ENCODE results near the gene KIFC3. TPM values are rescaled to one million over a fixed set of nuclear protein-coding genes. Genes with fewer than 3 reads are reported as not detected.
A peak's percentile ranks its signal among the peaks of the same experiment; 100 is the strongest.

Gene KIFC3
- total and polyA plus RNA-seq, 2 donors from 2014 or later, result 74.9 to 109 TPM

DNA sequence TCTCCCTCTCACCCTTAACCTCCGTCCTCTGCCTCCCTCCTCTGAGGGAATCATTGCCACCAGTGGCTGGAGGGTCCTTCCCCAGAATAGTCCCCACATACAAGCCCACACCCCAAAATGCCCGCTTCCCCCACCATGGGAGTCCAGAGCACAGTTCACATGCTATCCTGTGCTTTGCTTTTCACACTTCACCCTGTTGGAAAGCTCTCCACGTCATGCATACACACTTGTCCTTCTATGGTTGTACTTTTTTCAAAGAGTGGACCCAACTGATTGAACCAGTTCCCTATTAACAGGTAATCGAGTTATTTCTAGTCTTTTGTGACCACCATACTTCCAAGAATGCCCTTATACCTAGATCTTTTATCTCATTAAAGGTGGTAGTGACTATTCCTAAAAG, 23.8 kb upstream of the KIFC3 start:
- TF ChIP-seq, protein P1, sequence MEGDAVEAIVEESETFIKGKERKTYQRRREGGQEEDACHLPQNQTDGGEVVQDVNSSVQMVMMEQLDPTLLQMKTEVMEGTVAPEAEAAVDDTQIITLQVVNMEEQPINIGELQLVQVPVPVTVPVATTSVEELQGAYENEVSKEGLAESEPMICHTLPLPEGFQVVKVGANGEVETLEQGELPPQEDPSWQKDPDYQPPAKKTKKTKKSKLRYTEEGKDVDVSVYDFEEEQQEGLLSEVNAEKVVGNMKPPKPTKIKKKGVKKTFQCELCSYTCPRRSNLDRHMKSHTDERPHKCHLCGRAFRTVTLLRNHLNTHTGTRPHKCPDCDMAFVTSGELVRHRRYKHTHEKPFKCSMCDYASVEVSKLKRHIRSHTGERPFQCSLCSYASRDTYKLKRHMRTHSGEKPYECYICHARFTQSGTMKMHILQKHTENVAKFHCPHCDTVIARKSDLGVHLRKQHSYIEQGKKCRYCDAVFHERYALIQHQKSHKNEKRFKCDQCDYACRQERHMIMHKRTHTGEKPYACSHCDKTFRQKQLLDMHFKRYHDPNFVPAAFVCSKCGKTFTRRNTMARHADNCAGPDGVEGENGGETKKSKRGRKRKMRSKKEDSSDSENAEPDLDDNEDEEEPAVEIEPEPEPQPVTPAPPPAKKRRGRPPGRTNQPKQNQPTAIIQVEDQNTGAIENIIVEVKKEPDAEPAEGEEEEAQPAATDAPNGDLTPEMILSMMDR (IDR thresholded peaks at IDR 0.05; ENCODE audit: borderline replicate concordance, extremely low read depth, insufficient read depth), result no peak
- peaks cover 0 to 44% (median 39%) of the 10 kb centered on the region in 3 donors for H3K4me1 ChIP-seq (ENCODE audit: control insufficient read depth in 2 of 3, insufficient read depth in 2 of 3, low read depth in 1 of 3, low read length in 3 of 3)
- FAIRE-seq, result no peak
- H3K9me3 ChIP-seq (ENCODE audit: control insufficient read depth in 2 of 3, insufficient read depth in 1 of 3, low read length in 3 of 3), result no peaks in the 10 kb centered on the region
- no peaks in the 10 kb centered on the region for H3K27me3 ChIP-seq (ENCODE audit: control insufficient read depth, insufficient read depth, low read length)
- no peak for DNase-seq
- H3K9ac ChIP-seq (ENCODE audit: low read length in 3 of 3), result no peak overlapping the region
- no peaks in the 10 kb centered on the region for H3K36me3 ChIP-seq (ENCODE audit: control insufficient read depth in 2 of 3, insufficient read depth in 3 of 3, low read length in 3 of 3)
- intact Hi-C loops (cut with DNase I), result no loop called here
- no peak overlapping the region for H3K4me3 ChIP-seq (ENCODE audit: low read length in 3 of 3)
- H3K27ac ChIP-seq (ENCODE audit: low read depth in 2 of 2, low read length in 2 of 2), result peak overlapping the region; percentile 57 to 77

DNA sequence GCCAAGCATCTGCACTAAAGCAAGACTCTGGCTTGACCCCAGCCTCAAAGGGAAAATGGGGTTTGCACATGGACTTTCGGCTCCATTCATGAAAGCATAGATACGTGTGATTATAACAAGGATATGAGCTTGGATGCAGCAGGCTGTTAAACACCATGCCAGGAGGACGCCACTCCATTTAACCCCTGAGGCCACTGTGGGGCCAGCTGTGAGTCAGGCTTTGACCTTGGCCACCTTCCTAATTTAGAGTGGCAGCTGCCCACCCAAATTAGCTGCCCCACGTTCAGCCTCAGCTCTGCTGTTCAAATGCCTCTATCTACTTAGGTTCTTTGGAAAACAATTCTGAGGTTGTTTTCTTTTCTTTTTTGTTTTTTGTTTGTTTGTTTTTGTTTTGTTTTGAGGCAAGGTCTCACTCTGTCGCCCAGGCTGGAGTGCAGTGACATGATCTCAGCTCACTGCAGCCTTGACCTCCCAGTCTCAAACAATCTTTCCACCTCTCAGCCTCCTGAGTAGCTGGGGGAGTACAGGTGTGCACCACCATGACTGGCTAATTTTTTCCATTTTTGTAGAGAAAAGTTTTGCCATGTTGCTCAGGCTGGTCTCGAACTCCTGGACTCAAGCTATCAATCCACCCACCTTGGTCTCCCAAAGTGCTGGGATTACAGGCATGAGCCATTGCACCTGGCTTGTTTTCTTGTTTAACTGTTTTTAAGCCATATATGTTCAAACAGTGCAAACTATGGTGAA, 23.2 kb upstream of the KIFC3 start:
- no peak for DNase-seq
- TF ChIP-seq, protein P1 (IDR thresholded peaks at IDR 0.05; ENCODE audit: borderline replicate concordance, extremely low read depth, insufficient read depth), result no peak
- intact Hi-C loops (cut with DNase I), result no loop called here
- H3K4me3 ChIP-seq (ENCODE audit: low read length in 3 of 3), result peak overlapping the region in 1 of 3 donors; percentile 17
- peak overlapping the region; percentile 57 to 77 for H3K27ac ChIP-seq (ENCODE audit: low read depth in 2 of 2, low read length in 2 of 2)
- H3K4me1 ChIP-seq (ENCODE audit: control insufficient read depth in 2 of 3, insufficient read depth in 2 of 3, low read depth in 1 of 3, low read length in 3 of 3), result peaks cover 0 to 46% (median 39%) of the 10 kb centered on the region in 3 donors
- H3K9ac ChIP-seq (ENCODE audit: low read length in 3 of 3), result no peak overlapping the region
- H3K27me3 ChIP-seq (ENCODE audit: control insufficient read depth, insufficient read depth, low read length), result no peaks in the 10 kb centered on the region
- FAIRE-seq, result no peak
- no peaks in the 10 kb centered on the region for H3K9me3 ChIP-seq (ENCODE audit: control insufficient read depth in 2 of 3, insufficient read depth in 1 of 3, low read length in 3 of 3)
- no peaks in the 10 kb centered on the region for H3K36me3 ChIP-seq (ENCODE audit: control insufficient read depth in 2 of 3, insufficient read depth in 3 of 3, low read length in 3 of 3)

DNA sequence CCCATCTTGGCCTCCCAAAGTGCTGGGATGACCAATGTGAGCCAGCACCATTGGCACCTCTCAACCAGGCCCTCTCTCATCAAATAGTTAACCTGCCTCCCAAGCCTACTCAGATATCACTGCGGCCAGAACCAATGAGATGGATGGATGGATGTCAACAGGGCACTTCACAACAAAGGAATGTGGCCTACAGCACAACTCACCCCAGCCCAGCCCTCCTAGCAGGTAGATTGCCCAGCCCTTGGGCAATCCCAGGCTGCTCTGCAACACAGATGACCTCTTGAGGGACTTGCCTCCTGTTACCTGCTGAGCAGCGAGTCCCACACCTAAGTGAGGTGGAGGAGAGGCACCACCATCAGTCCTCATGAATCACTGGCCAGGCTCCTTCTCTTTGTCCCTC, 22.6 kb upstream of the KIFC3 start:
- Histone ChIP-seq H3K36me3 (ENCODE audit: control insufficient read depth in 2 of 3, insufficient read depth in 3 of 3, low read length in 3 of 3) (no peaks in the 10 kb centered on the region), H3K4me1 (ENCODE audit: control insufficient read depth in 2 of 3, insufficient read depth in 2 of 3, low read depth in 1 of 3, low read length in 3 of 3) (peaks cover 0 to 46% (median 38%) of the 10 kb centered on the region in 3 donors), H3K27me3 (ENCODE audit: control insufficient read depth, insufficient read depth, low read length) (no peaks in the 10 kb centered on the region), H3K9ac (ENCODE audit: low read length in 3 of 3) (no peak overlapping the region), H3K27ac (ENCODE audit: low read depth in 2 of 2, low read length in 2 of 2) (peak overlapping the region; percentile 20 to 77), H3K4me3 (ENCODE audit: low read length in 3 of 3) (peak overlapping the region in 1 of 3 donors; percentile 17), H3K9me3 (ENCODE audit: control insufficient read depth in 2 of 3, insufficient read depth in 1 of 3, low read length in 3 of 3) (no peaks in the 10 kb centered on the region)
- FAIRE-seq (no peak), DNase-seq (peak in 2 of 5 donors; percentile 41 to 83)
- intact Hi-C loops (cut with DNase I), result no loop called here
- TF ChIP-seq, protein P1 (IDR thresholded peaks at IDR 0.05; ENCODE audit: borderline replicate concordance, extremely low read depth, insufficient read depth), result no peak

Measured in kidney (tissue), 14 donors.